ENCODE measurements around the gene NRBF2.
"Not testable (repeated sequence)": the region's sequence is repeated elsewhere in the genome, so short reads cannot be mapped to it uniquely, and the experiment has no call there.

NRBF2 gene

GRCh38 chr10:63099734-63100133 lies 33.4 kb upstream of the NRBF2 start:
- H3K4me3 ChIP-seq (ENCODE audit: low read depth, low read length), result no peak overlapping the region
- no peak for DNase-seq (ENCODE audit: low read depth)
- TF ChIP-seq CTCF (IDR thresholded peaks at IDR 0.05; ENCODE audit: low read depth, low read length, missing control alignments), result no peak

DNA sequence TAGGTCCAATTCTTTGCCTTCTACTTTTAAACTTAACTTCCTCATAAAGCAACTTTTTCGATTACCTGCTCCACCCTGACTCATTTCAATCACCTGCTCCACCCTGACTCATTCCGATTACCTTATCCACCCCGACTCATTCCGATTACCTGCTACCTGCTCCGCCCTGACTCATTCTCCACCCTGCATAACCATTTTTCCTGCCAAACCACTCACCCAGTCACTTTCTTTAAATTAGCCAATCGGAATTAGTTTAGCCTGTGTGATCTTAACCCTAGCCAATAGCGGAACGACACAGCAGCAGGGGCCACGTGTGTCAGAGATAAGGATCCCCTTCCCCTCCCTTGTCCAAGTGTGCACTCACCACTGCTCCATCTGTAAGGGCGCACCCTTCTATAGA lies 32.0 kb upstream of the NRBF2 start:
- not testable (repeated sequence) for DNase-seq (ENCODE audit: low read depth); H3K4me3 ChIP-seq (ENCODE audit: low read depth, low read length)

DNA sequence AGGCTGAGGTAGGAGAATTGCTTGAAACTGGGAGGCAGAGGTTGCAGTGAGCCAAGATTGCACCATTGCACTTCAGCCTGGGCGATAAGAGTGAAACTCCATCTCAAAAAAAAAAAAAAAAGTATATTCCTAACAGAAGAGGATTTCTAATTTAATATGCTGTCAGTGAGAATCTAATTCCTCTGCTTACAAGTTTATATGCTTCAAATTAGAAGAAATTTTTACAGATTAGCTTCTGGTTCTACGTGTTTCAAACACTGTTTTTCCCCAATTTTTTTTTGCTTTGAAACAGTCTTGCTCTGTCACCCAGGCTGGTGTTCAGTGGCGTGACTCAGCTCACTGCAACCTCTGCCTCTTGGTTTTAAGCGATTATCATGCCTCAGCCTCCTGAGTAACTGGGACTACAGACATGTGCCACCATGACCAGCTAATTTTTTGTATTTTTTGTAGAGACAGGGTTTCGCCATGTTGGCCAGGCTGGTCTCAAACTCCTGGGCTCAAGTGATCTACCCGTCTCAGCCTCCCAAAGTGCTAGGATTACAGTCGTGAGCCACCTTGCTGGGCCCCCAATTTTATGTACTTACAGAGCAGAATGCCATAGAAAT lies 30.7 kb upstream of the NRBF2 start:
- not testable (repeated sequence) for DNase-seq (ENCODE audit: low read depth); H3K4me3 ChIP-seq (ENCODE audit: low read depth, low read length)

- DNase-seq (ENCODE audit: low read depth); H3K4me3 ChIP-seq (ENCODE audit: low read depth, low read length): not testable (repeated sequence)
Measured at GRCh38 chr10:63103178-63103577, 29.9 kb upstream of the NRBF2 start.

DNA sequence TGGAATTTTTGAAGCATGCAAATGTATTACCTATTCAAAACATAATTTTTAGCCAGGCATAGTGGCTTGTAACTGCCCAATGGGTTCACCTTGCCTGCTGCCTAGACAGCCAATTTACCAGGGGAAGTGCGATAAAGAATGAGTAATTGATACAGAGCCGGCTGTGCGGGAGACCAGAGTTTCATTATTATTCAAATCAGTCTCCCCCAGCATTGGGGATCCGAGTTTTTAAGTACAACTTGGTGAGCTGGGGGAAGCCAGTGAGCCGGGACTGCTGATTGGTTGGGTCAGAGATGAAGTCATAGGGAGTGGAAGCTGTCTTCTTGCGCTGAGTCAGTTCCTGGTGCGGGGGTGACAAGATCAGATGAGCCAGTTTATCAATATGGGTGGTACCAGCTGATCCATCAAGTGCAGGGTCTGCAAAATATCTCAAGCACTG lies 29.1 kb upstream of the NRBF2 start:
- DNase-seq (ENCODE audit: low read depth), result no peak
- no peak overlapping the region for H3K4me3 ChIP-seq (ENCODE audit: low read depth, low read length)
- no peak for TF ChIP-seq CTCF (IDR thresholded peaks at IDR 0.05; ENCODE audit: low read depth, low read length, missing control alignments)

- no peak for TF ChIP-seq CTCF (IDR thresholded peaks at IDR 0.05; ENCODE audit: low read depth, low read length, missing control alignments)
- H3K4me3 ChIP-seq (ENCODE audit: low read depth, low read length), result no peak overlapping the region
- no peak for DNase-seq (ENCODE audit: low read depth)
Measured at GRCh38 chr10:63105225-63106110, 27.7 kb upstream of the NRBF2 start.

DNA sequence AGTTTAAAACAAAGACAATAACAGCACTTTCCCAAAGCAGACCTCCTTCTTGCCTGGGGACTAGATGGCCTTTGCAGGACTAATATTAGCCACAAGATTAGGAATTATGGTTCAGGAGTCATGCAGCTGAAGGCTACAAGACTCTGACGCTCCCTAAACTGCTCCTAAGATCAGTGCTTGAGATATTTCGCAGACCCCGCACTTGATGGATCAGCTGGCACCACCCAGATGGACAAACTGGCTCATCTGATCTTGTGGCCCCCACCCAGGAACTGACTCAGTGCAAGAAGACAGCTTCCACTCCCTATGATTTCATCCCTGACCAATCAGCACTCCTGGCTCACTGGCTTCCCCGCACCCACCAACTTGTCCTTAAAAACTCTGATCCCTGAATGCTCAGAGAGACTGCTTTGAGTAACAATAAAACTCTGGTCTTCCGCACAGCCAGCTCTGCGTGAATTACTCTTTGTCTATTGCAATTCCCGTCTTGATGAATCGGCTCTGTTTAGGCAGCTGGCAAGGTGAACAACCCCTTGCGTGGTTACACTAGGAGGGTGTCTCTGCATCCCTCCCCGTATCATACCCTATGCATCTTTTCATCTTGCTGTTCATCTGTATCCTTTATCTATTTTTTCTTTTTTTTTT lies 26.9 kb upstream of the NRBF2 start:
- DNase-seq (ENCODE audit: low read depth), result no peak
- no peak for TF ChIP-seq CTCF (IDR thresholded peaks at IDR 0.05; ENCODE audit: low read depth, low read length, missing control alignments)
- H3K4me3 ChIP-seq (ENCODE audit: low read depth, low read length), result no peak overlapping the region

DNA sequence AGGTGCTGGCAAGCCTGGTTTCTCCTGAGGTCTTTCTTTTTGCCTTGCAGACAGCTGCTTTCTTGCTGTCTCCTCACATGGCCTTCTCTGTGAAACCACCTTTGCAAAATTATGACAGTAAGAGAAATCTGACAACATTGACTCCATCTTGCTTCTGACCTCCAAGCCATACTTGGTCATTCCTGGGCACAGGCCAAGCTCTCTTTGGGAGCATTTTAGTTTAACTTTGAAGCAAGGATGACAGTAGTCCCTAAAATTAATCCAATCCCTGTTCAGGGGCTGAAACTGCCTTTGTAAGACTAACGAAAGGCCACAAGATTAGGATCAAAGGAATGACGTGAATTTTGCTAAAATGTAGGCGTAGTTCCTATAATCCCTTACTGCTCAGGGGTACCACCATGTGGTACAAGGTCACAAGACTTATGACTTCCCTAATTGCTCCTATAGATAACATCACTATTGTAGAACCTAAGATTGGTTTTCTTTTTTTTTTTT lies 25.1 kb upstream of the NRBF2 start:
- DNase-seq (ENCODE audit: low read depth), result no peak
- no peak for TF ChIP-seq CTCF (IDR thresholded peaks at IDR 0.05; ENCODE audit: low read depth, low read length, missing control alignments)

More for the DNA sequence above, 25.1 kb upstream of the NRBF2 start:
- no peak overlapping the region for H3K4me3 ChIP-seq (ENCODE audit: low read depth, low read length)
